Breast epithelium (tissue), 4 donors: Measurements from ENCODE around the gene DEAF1. TPM values are rescaled to one million over a fixed set of nuclear protein-coding genes. Genes with fewer than 3 reads are reported as not detected.

Experiments used
- DNase-seq, 2 donors: peaks; one replicate each; pipeline ENCODE4 v3.0.0-alpha.2; 2019; ENCODE audit warnings: low spot score in 2 of 2
- H3K27ac ChIP-seq, 2 donors: fragments of 200-600 bp; sonication (generic) in 1 of 2; one replicate each; pipeline ENCODE4 v1.5.1; 2016 to 2019; ENCODE audit warnings: mild to moderate bottlenecking in 1 of 2
- H3K27me3 ChIP-seq, 2 donors: fragments of 200-600 bp; sonication (generic) in 1 of 2; one replicate each; pipeline versions ENCODE4 v1.5.1 to v1.6.0; 2017 to 2019; ENCODE audit warnings: control low read depth in 1 of 2, mild to moderate bottlenecking in 1 of 2
- H3K36me3 ChIP-seq: fragments of 200-600 bp; one replicate; pipeline ENCODE4 v1.5.1; 2019
- H3K4me1 ChIP-seq, 2 donors: fragments of 200-600 bp; sonication (generic); one replicate each; pipeline ENCODE4 v1.5.1; 2016 to 2019; ENCODE audit warnings: control low read depth in 1 of 2
- H3K4me3 ChIP-seq, 3 donors: fragments of 200-600 bp; sonication (generic); 1 replicate in 2 of 3; 2 replicates in 1 of 3; pipeline ENCODE4 v1.5.1; 2016 to 2019; ENCODE audit warnings: mild to moderate bottlenecking in 3 of 3, moderate library complexity in 2 of 3
- H3K9me3 ChIP-seq, 2 donors: fragments of 200-600 bp; sonication (generic) in 1 of 2; one replicate each; pipeline ENCODE4 v1.5.1; 2016 to 2019; ENCODE audit warnings: control low read depth in 1 of 2
- POLR2A ChIP-seq: fragments of 450-650 bp; IDR thresholded peaks from one replicate; pipeline ENCODE4 v1.6.1; 2016; ENCODE audit warnings: antibody characterized with exemption, mild to moderate bottlenecking, moderate library complexity
- POLR2AphosphoS5 ChIP-seq, 3 donors: sonication (generic); formaldehyde crosslinking; IDR thresholded peaks; one replicate each; pipeline ENCODE4 v1.6.1; 2017; ENCODE audit warnings: antibody characterized with exemption in 3 of 3
- intact Hi-C: fragments of 100-400 bp; cut with DNase I; formaldehyde crosslinking; loops from one replicate; pipeline ENCODE4 v1.15.1; 2023; ENCODE audit warnings: low total_unique reads
- total RNA-seq, 3 donors: library from RNA; depleted of rRNA; stranded (reverse); fragments of >200 nt; gene quantifications; one replicate each; pipeline ENCODE4 v1.1.0, GENCODE V29; 2016
- TF ChIP-seq, protein P1 (sequence below), 3 donors: fragments of 450-650 bp; IDR thresholded peaks; one replicate each; pipeline ENCODE4 v1.5.1; 2016 to 2017; ENCODE audit warnings: antibody characterized with exemption in 3 of 3, mild to moderate bottlenecking in 3 of 3, moderate library complexity in 3 of 3

The DEAF1 gene
- total RNA-seq, 3 donors from 2014 or later, result 25.3 to 42.6 (median 39.8) TPM

- intact Hi-C loops, result no loop called here
- Histone ChIP-seq H3K36me3 (no peaks in the 10 kb centered on the region), H3K4me3 (no peak overlapping the region)
Measured at GRCh38 chr11:674406-674805, 20.6 kb downstream of the DEAF1 start.

DNA sequence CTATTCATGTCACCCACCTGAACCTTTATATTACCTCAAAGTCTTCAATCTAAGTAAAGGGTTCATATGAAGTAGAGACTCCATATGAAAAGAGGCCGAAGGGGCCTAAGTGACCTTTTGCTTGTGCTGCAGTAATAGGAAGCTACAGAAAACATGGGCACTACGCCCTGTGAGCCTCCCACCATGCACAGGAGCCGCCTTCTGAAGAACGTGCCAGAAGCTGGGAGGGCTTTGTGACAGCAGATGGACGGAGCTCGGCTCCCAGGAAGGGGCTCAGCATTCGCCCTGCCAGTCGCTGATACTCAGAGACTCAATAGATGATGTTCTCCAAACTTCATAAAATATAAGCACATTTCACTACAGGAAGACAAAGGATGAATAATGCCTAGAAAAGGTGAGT, 21.2 kb downstream of the DEAF1 start:
- H3K9me3 ChIP-seq, result no peaks in the 10 kb centered on the region
- no peaks in the 10 kb centered on the region for H3K36me3 ChIP-seq
- intact Hi-C loops, result no loop called here

More at GRCh38 chr11:674406-674805, 20.6 kb downstream of the DEAF1 start:
- no peaks in the 10 kb centered on the region for H3K27me3 ChIP-seq
- no peak for DNase-seq
- no peaks in the 10 kb centered on the region for H3K4me1 ChIP-seq
- no peaks in the 10 kb centered on the region for H3K9me3 ChIP-seq
- TF ChIP-seq POLR2A, result no peak
- TF ChIP-seq, protein P1, sequence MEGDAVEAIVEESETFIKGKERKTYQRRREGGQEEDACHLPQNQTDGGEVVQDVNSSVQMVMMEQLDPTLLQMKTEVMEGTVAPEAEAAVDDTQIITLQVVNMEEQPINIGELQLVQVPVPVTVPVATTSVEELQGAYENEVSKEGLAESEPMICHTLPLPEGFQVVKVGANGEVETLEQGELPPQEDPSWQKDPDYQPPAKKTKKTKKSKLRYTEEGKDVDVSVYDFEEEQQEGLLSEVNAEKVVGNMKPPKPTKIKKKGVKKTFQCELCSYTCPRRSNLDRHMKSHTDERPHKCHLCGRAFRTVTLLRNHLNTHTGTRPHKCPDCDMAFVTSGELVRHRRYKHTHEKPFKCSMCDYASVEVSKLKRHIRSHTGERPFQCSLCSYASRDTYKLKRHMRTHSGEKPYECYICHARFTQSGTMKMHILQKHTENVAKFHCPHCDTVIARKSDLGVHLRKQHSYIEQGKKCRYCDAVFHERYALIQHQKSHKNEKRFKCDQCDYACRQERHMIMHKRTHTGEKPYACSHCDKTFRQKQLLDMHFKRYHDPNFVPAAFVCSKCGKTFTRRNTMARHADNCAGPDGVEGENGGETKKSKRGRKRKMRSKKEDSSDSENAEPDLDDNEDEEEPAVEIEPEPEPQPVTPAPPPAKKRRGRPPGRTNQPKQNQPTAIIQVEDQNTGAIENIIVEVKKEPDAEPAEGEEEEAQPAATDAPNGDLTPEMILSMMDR (IDR thresholded peaks at IDR 0.05), result no peak
- no peak overlapping the region for H3K27ac ChIP-seq

GRCh38 chr11:665704-666281, 29.2 kb downstream of the DEAF1 start:
- H3K27me3 ChIP-seq, result no peaks in the 10 kb centered on the region
- H3K4me3 ChIP-seq, result no peak overlapping the region
- peak in 1 of 2 donors; percentile 56 for DNase-seq
- no peaks in the 10 kb centered on the region for H3K9me3 ChIP-seq
- TF ChIP-seq, protein P1 (IDR thresholded peaks at IDR 0.05), result no peak
- TF ChIP-seq POLR2AphosphoS5 (IDR thresholded peaks at IDR 0.05) (no peak), POLR2A (no peak)
- intact Hi-C loops, result no loop called here
- peak overlapping the region; percentile 52 to 62 for H3K27ac ChIP-seq
- H3K4me1 ChIP-seq, result peaks cover 0 to 3% of the 10 kb centered on the region in 2 donors
- H3K36me3 ChIP-seq, result no peaks in the 10 kb centered on the region

More for the DNA sequence above, 21.2 kb downstream of the DEAF1 start:
- H3K4me1 ChIP-seq, result no peaks in the 10 kb centered on the region
- DNase-seq, result no peak
- H3K4me3 ChIP-seq, result no peak overlapping the region
- H3K27ac ChIP-seq, result no peak overlapping the region
- TF ChIP-seq, protein P1 (IDR thresholded peaks at IDR 0.05), result no peak
- TF ChIP-seq POLR2A (no peak), POLR2AphosphoS5 (IDR thresholded peaks at IDR 0.05) (no peak)
- H3K27me3 ChIP-seq, result no peaks in the 10 kb centered on the region

DNA sequence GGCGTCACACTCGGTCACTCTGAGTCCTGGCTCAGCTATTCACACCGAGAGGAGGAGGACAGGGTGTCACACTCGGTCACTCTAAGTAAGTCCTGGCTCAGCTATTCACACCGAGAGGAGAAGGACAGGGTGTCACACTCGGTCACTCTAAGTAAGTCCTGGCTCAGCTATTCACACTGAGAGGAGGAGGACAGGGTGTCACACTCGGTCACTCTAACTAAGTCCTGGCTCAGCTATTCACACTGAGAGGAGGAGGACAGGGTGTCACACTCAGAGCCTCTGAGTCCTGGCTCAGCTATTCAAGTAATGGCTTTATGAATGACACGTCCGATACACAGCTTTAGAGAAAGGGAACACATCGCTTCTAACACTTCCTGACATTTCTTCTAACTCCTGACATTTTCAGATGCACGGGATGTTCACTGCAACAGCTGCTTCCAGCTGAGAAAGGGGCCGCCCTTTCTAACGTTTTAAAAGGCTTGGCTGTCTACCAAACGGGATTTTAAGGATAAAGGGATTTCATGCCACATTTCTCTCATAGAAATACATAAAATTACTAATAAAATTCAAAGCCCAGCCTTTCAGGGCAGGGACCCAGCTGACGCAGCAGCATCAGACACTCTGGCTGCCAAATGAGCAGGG, 29.8 kb downstream of the DEAF1 start:
- TF ChIP-seq POLR2A, result no peak
- TF ChIP-seq, protein P1 (IDR thresholded peaks at IDR 0.05), result no peak
- TF ChIP-seq POLR2AphosphoS5 (IDR thresholded peaks at IDR 0.05), result no peak
- intact Hi-C loops, result no loop called here
- H3K27me3 ChIP-seq, result no peaks in the 10 kb centered on the region
- peak overlapping the region; percentile 52 to 62 for H3K27ac ChIP-seq
- H3K4me1 ChIP-seq, result peaks cover 0 to 3% of the 10 kb centered on the region in 2 donors
- DNase-seq, result no peak
- H3K9me3 ChIP-seq, result no peaks in the 10 kb centered on the region
- H3K36me3 ChIP-seq, result no peaks in the 10 kb centered on the region
- no peak overlapping the region for H3K4me3 ChIP-seq

- H3K4me3 ChIP-seq, result no peak overlapping the region
- H3K27ac ChIP-seq, result no peak overlapping the region
- TF ChIP-seq, protein P1 (IDR thresholded peaks at IDR 0.05), result peak; percentile 29 to 77 (median 66)
- TF ChIP-seq POLR2AphosphoS5 (IDR thresholded peaks at IDR 0.05) (peak in 1 of 3 donors; percentile 36), POLR2A (no peak)
- intact Hi-C loops, result no loop called here
- no peaks in the 10 kb centered on the region for H3K27me3 ChIP-seq
- H3K4me1 ChIP-seq, result peaks cover 0 to 3% of the 10 kb centered on the region in 2 donors
- H3K9me3 ChIP-seq, result no peaks in the 10 kb centered on the region
- no peaks in the 10 kb centered on the region for H3K36me3 ChIP-seq
- DNase-seq, result no peak
Measured at GRCh38 chr11:662689-663274, 32.2 kb downstream of the DEAF1 start.
